Keratinocyte (primary cell): ENCODE results near the gene ETF1.

Experiments
- CTCF ChIP-seq, 3 experiments: IDR thresholded peaks in 1 of 3; conservative IDR thresholded peaks in 1 of 3; optimal IDR thresholded peaks in 1 of 3; 2 replicates in 2 of 3; 3 replicates in 1 of 3; pipeline versions ENCODE3 to v1.5.1; 2011; ENCODE audit warnings: low read length in 3 of 3, mild to moderate bottlenecking in 3 of 3, moderate library complexity in 2 of 3, control low read depth in 1 of 3, inconsistent platforms in 1 of 3; ENCODE audit not compliant: insufficient read depth in 2 of 3; ENCODE audit errors: extremely low read depth in 1 of 3
- EZH2 ChIP-seq: IDR thresholded peaks from one replicate; pipeline ENCODE4 v1.6.1; 2012; ENCODE audit warnings: inconsistent platforms, mild to moderate bottlenecking, low read length, moderate library complexity

DNA sequence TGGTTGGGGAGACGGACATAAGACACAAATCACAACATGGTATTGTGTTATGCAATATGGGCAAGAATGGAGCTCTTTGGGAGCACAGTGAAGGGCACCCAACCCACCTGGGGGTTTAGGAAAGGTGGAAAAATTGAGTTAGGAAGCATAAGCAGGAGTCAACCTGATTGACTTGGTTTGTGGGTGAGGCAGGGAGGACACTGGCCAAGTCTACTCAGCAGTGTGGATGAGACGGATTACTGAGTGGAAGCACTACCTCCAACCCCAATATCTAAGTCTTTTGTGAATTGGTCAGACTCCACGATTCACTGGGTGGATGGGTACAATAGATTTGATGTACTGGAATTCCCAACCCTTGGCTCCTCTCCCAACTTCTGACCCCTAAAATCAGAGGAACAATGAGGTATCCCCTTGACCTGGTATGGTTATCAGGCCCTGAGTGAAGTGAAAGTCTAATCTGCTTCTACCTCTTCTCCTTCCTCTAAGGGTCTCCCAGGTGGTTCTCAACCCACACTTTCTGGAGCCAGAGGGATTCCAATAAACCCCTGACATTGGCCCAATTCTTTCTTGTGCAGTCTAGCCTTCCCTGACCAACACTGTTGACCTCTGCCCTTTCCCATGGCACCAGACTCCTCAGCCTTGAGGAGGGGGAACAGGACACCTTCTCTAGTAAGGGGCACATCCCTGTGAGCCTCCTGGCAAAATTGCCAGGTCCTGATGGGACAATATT is 72.5 kb downstream of the ETF1 start:
- TF ChIP-seq CTCF (optimal IDR thresholded peaks at IDR 0.05 in 1 of 3, IDR thresholded peaks at IDR 0.05 in 1 of 3, conservative IDR thresholded peaks at IDR 0.05 in 1 of 3; ENCODE audit: extremely low read depth in 1 of 3, insufficient read depth in 2 of 3, low read length in 3 of 3) (no peak), EZH2 (no peak)
